HepG2 (cell line): Measurements from ENCODE around the gene TMEM141. TPM values are rescaled to one million over a fixed set of nuclear protein-coding genes. Genes with fewer than 3 reads are reported as not detected.

Source experiments
- ADNP ChIP-seq: sonication (generic); formaldehyde crosslinking; IDR thresholded peaks from 2 replicates; pipeline ENCODE4 v1.4.0; 2020; ENCODE audit warnings: missing genetic modification reagents
- AFF4 ChIP-seq: sonication (generic); formaldehyde crosslinking; IDR thresholded peaks from 2 replicates; pipeline ENCODE4 v1.4.0; 2020; ENCODE audit warnings: missing genetic modification reagents
- AGO2 ChIP-seq: fragments of 200-400 bp; formaldehyde crosslinking; optimal IDR thresholded peaks from 2 replicates; pipeline ENCODE3; 2017; ENCODE audit warnings: mild to moderate bottlenecking, low read depth, low read length, moderate library complexity
- CCAR2 ChIP-seq: fragments of 200-400 bp; formaldehyde crosslinking; optimal IDR thresholded peaks from 2 replicates; pipeline ENCODE3; 2018; ENCODE audit warnings: low read depth, mild to moderate bottlenecking, low read length, moderate library complexity
- HDAC6 ChIP-seq: fragments of 200-600 bp; sonication (generic); IDR thresholded peaks from 2 replicates; pipeline ENCODE4 v1.7.0; 2017; ENCODE audit warnings: mild to moderate bottlenecking, antibody characterized with exemption, low read length, low read depth
- KDM4B ChIP-seq: sonication (generic); formaldehyde crosslinking; IDR thresholded peaks from 2 replicates; pipeline ENCODE4 v1.4.0; 2020; ENCODE audit warnings: missing genetic modification reagents
- MED1 ChIP-seq: sonication (generic); formaldehyde crosslinking; IDR thresholded peaks from 2 replicates; pipeline ENCODE4 v1.4.0; 2020; ENCODE audit warnings: missing genetic modification reagents
- PAWR ChIP-seq: sonication (generic); formaldehyde crosslinking; IDR thresholded peaks from 2 replicates; pipeline ENCODE4 v1.4.0; 2020; ENCODE audit warnings: missing genetic modification reagents, mild to moderate bottlenecking, borderline replicate concordance
- POLR2G ChIP-seq: fragments of 200-400 bp; formaldehyde crosslinking; IDR thresholded peaks from 2 replicates; pipeline ENCODE4 v1.6.1; 2018; ENCODE audit warnings: mild to moderate bottlenecking, low read depth, low read length, moderate library complexity
- SIN3B ChIP-seq: fragments of 150-350 bp; IDR thresholded peaks from 2 replicates; pipeline ENCODE4 v1.6.1; 2014; ENCODE audit warnings: low read length
- SKI ChIP-seq: fragments of 450-650 bp; IDR thresholded peaks from one replicate; pipeline ENCODE4 v1.6.1; 2018; ENCODE audit warnings: mild to moderate bottlenecking; ENCODE audit not compliant: partially characterized antibody
- TAF1 ChIP-seq: sonication (generic); formaldehyde crosslinking; IDR thresholded peaks from 2 replicates; pipeline ENCODE4 v1.4.0; 2020; ENCODE audit warnings: missing genetic modification reagents
- ZBTB38 ChIP-seq: sonication (generic); formaldehyde crosslinking; IDR thresholded peaks from 2 replicates; pipeline ENCODE4 v1.5.1; 2020; ENCODE audit warnings: mild to moderate bottlenecking, missing genetic modification reagents
- ZFX ChIP-seq: sonication (generic); formaldehyde crosslinking; IDR thresholded peaks from 2 replicates; pipeline ENCODE4 v1.4.0; 2020; ENCODE audit warnings: mild to moderate bottlenecking, low read depth, missing genetic modification reagents, moderate library complexity
- ZNF205 ChIP-seq: IDR thresholded peaks from 2 replicates; pipeline ENCODE4 v1.6.1; 2018; ENCODE audit warnings: missing biosample characterization, missing genetic modification reagents
- ZNF225 ChIP-seq: sonication (generic); formaldehyde crosslinking; IDR thresholded peaks from 2 replicates; pipeline ENCODE4 v1.4.0; 2020; ENCODE audit warnings: mild to moderate bottlenecking, missing genetic modification reagents
- ZNF737 ChIP-seq: sonication (generic); formaldehyde crosslinking; IDR thresholded peaks from 2 replicates; pipeline ENCODE4 v1.5.0; 2020; ENCODE audit warnings: missing genetic modification reagents, mild to moderate bottlenecking, borderline replicate concordance
- ZNF839 ChIP-seq: sonication (generic); formaldehyde crosslinking; IDR thresholded peaks from 2 replicates; pipeline ENCODE4 v1.4.0; 2020; ENCODE audit warnings: missing genetic modification reagents, mild to moderate bottlenecking, borderline replicate concordance
- ZSCAN29 ChIP-seq: sonication (generic); formaldehyde crosslinking; conservative IDR thresholded peaks from 2 replicates; pipeline ENCODE4 v1.4.0; 2020; ENCODE audit warnings: mild to moderate bottlenecking, missing genetic modification reagents
- ZXDC ChIP-seq: sonication (generic); formaldehyde crosslinking; IDR thresholded peaks from 2 replicates; pipeline ENCODE4 v1.5.0; 2020; ENCODE audit warnings: mild to moderate bottlenecking, missing genetic modification reagents
- polyA plus RNA-seq, 8 experiments: library from polyadenylated mRNA; depleted of rRNA in 3 of 8; stranded (reverse) in 7 of 8; unstranded in 1 of 8; fragments of >200 nt; fragmentation: Illumina TruSeq in 4 of 8; extraction: Trizol in 4 of 8; gene quantifications; 2 replicates each; pipeline versions ENCODE4 v1.2.1 to v1.2.3, GENCODE V29; 2011 to 2016; ENCODE audit warnings: low read depth in 4 of 8, missing spikeins in 1 of 8, mixed read lengths in 1 of 8; ENCODE audit not compliant: insufficient read depth in 1 of 8
- total RNA-seq, 5 experiments: library from RNA; depleted of rRNA; stranded (reverse); fragments of >200 nt; fragmentation: Illumina TruSeq; extraction: Trizol; gene quantifications; 2 replicates each; pipeline ENCODE4 v1.2.3, GENCODE V29; 2016; ENCODE audit warnings: low read depth in 1 of 5
- TF ChIP-seq, protein P1 (sequence below): IDR thresholded peaks from 2 replicates; pipeline ENCODE4 v1.6.1; 2016; ENCODE audit warnings: mild to moderate bottlenecking, missing biosample characterization, missing genetic modification reagents
- TF ChIP-seq, protein P2 (sequence below): sonication (generic); formaldehyde crosslinking; IDR thresholded peaks from 2 replicates; pipeline ENCODE4 v1.8.1; 2023; ENCODE audit warnings: mild to moderate bottlenecking, inconsistent platforms, moderate library complexity, missing genetic modification reagents, borderline replicate concordance

The TMEM141 gene
- total and polyA plus RNA-seq, 2 of the 13 experiments (the other 11 are each of a cell fraction or from before 2014, with no cell fraction given): 81.0 to 202 TPM

DNA sequence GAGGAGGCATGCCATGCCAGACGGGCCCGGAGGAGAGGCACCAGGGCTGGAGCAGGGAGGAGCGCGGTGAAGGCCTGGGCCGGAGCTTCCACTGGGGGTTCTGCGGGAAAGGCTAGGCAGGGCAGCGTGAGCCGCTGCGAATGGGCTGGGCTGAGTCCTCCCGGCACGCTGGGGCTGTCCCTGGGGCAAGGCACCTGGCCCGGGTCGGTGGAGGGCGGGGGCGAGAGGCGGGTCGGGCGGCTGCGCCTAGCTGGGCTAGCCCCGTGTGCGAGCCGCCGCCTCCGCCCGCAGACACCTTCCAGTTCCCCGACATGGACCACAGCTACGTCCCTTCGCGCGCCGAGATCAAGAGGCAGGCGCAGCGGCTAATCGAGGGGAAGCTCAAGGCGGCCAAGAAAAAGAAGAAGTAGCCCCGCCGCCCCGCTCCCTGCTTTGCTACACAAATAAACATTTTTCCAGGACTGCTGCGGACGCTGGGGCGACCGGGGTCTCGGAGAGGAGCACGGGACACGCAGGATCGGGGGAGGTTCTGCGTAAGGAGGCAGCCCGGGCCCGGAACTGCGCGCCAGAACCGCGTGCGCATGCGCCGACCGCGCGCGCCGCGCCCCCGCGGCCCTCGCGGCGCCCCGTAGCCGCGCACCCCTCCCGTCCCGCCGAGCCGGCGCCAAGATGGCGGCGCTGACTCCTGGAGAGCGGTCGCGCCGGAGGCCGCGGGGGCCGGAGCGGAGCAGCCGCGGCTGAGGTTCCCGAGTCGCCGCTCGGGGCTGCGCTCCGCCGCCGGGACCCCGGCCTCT, 16.3 kb downstream of the TMEM141 start, which contains the start of gene RABL6 (continued):
- no peak for TF ChIP-seq ZSCAN29 (CRISPR knock-in tag)
- TF ChIP-seq POLR2G: peak; percentile 63; the same call in 1 of the 2 replicates
- 0 out of 2 replicates have a peak, but pooled peaks have one; percentile 44 for TF ChIP-seq ZNF205 (CRISPR knock-in tag)
- TF ChIP-seq ZBTB38 (CRISPR knock-in tag): 0 out of 2 replicates have a peak, but pooled peaks have one; percentile 33
- TF ChIP-seq ZXDC (CRISPR knock-in tag): peak; percentile 28; the same call in 1 of the 2 replicates
- no peak for TF ChIP-seq KDM4B (CRISPR knock-in tag)
- peak; percentile 71 for TF ChIP-seq AGO2
- no peak for TF ChIP-seq CCAR2
- peak; percentile 29 for TF ChIP-seq SKI
- peak; percentile 40; the same call in 1 of the 2 replicates for TF ChIP-seq ZFX (CRISPR knock-in tag)
- TF ChIP-seq MED1 (CRISPR knock-in tag): peak; percentile 66
- TF ChIP-seq SIN3B: 0 out of 2 replicates have a peak, but pooled peaks have one; percentile 19
- TF ChIP-seq ZNF225 (CRISPR knock-in tag): no peak
- TF ChIP-seq AFF4 (CRISPR knock-in tag): peak; percentile 52; the same call in 1 of the 2 replicates
- no peak for TF ChIP-seq HDAC6
- peak; percentile 60 for TF ChIP-seq TAF1 (CRISPR knock-in tag)
- TF ChIP-seq, protein P1, sequence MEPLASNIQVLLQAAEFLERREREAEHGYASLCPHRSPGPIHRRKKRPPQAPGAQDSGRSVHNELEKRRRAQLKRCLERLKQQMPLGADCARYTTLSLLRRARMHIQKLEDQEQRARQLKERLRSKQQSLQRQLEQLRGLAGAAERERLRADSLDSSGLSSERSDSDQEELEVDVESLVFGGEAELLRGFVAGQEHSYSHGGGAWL (CRISPR knock-in tag): peak; percentile 38; the same call in 1 of the 2 replicates
- no peak for TF ChIP-seq ZNF839 (CRISPR knock-in tag)
- TF ChIP-seq ZNF737: no peak
- TF ChIP-seq PAWR (CRISPR knock-in tag): 0 out of 2 replicates have a peak, but pooled peaks have one; percentile 55
- no peak for TF ChIP-seq ADNP (CRISPR knock-in tag)
- TF ChIP-seq, protein P2, sequence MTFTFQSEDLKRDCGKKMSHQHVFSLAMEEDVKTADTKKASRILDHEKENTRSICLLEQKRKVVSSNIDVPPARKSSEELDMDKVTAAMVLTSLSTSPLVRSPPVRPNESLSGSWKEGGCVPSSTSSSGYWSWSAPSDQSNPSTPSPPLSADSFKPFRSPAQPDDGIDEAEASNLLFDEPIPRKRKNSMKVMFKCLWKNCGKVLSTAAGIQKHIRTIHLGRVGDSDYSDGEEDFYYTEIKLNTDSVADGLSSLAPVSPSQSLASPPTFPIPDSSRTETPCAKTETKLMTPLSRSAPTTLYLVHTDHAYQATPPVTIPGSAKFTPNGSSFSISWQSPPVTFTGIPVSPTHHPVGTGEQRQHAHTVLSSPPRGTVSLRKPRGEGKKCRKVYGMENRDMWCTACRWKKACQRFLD (CRISPR knock-in tag): 0 out of 2 replicates have a peak, but pooled peaks have one; percentile 15
